Activated B cell treated with CpG ODN at 0.5 μM for 24 hours (primary cell): ENCODE data around the gene CELF4. TPM values are rescaled to one million over a fixed set of nuclear protein-coding genes. Genes with fewer than 3 reads are reported as not detected.

Experiments
- ATAC-seq: fragments of 200-7000 bp; cut with Tn5 transposase; one replicate; pipeline ENCODE4 v1.10.0; 2021; ENCODE audit warnings: low read depth, mild to moderate bottlenecking, moderate library complexity
- CTCF ChIA-PET: fragments of 350-600 bp; sonication (Branson Sonifier 250); formaldehyde crosslinking; loops from one replicate; lab custom pipeline; 2021; ENCODE audit warnings: antibody characterized with exemption; lab: Charles Lee
- POLR2A ChIA-PET: fragments of 350-600 bp; sonication (Branson Sonifier 250); formaldehyde crosslinking; loops from one replicate; lab custom pipeline; 2021; ENCODE audit warnings: antibody characterized with exemption; lab: Charles Lee
- DNase-seq: peaks from one replicate; pipeline ENCODE4 v3.0.0; 2022
- H3K27ac Mint-ChIP-seq: one replicate; pipeline ENCODE4 v1.8.0; 2020; ENCODE audit warnings: mixed read lengths
- H3K27me3 Mint-ChIP-seq: one replicate; pipeline ENCODE4 v1.8.0; 2021; ENCODE audit warnings: mixed read lengths
- H3K36me3 Mint-ChIP-seq: one replicate; pipeline ENCODE4 v1.8.0; 2021; ENCODE audit warnings: low read depth, mixed read lengths
- H3K4me1 Mint-ChIP-seq: one replicate; pipeline ENCODE4 v1.8.0; 2021; ENCODE audit warnings: mixed read lengths
- H3K4me3 Mint-ChIP-seq: one replicate; pipeline ENCODE4 v1.8.0; 2020; ENCODE audit warnings: mild to moderate bottlenecking, mixed read lengths
- H3K9me3 Mint-ChIP-seq: one replicate; pipeline ENCODE4 v1.8.0; 2020; ENCODE audit warnings: mixed read lengths
- intact Hi-C: fragments of 100-400 bp; cut with micrococcal nuclease; formaldehyde crosslinking; loops from one replicate; pipeline ENCODE4 v1.15.1; 2024
- total RNA-seq: library from RNA; stranded (reverse); gene quantifications from 2 replicates; pipeline ENCODE4 v1.2.3, GENCODE V29; 2022
- TF ChIP-seq, protein P1 (sequence below): fragments of 200-600 bp; IDR thresholded peaks from one replicate; pipeline ENCODE4 v1.8.0; 2022; ENCODE audit warnings: antibody characterized with exemption, mild to moderate bottlenecking

CELF4 gene
- total RNA-seq, 1 donor from 2014 or later: not detected

DNA sequence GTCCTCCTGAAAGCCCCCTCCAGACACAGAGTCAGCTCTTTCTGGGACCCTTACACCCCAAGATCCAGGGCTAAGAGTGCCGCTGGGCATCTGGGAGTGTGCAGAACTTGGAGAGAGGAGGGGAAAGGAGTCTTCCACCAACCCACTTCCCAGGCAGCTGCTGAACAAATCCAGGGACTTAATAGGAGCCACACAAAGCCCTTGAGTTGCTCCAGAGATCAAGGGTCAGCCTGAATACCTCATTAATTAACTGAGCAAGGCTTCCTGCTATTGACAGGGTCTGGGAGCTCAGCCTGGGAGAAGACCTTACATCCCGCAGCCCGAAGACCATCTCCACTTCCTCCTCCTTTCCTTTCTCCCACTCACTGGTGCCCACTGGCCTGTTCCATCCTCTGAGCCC is 108.3 kb downstream of the CELF4 start:
- no peak for ATAC-seq
- POLR2A ChIA-PET: no interaction called here

DNA sequence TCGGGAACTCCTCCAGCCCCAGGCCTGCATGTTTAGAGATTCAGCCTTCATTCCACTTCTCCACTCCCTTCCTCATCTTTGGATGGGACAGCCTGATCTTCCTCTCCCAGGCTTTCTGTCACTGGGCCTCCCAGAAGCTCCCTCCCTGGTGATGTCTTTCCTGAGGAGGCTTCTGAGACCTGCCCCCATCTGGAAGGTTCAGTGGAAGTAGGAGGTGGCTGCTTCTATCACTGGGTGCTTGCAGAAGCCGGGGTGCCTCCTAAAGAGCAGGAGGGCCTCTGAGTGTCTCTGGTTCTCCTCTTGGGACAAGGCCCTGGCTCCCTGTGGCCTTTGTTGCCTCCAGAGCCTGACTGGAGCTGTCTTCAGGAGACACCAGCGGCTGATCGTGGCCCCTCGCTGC is 108.7 kb downstream of the CELF4 start:
- DNase-seq (no peak), ATAC-seq (no peak)
- Mint-ChIP-seq H3K4me1 (no peaks in the 10 kb centered on the region), H3K4me3 (no peak overlapping the region), H3K27me3 (no peaks in the 10 kb centered on the region), H3K9me3 (no peaks in the 10 kb centered on the region), H3K36me3 (no peaks in the 10 kb centered on the region), H3K27ac (no peak overlapping the region)
- CTCF ChIA-PET: no interaction called here
- intact Hi-C loops: no loop called here
- POLR2A ChIA-PET: no interaction called here
- TF ChIP-seq, protein P1, sequence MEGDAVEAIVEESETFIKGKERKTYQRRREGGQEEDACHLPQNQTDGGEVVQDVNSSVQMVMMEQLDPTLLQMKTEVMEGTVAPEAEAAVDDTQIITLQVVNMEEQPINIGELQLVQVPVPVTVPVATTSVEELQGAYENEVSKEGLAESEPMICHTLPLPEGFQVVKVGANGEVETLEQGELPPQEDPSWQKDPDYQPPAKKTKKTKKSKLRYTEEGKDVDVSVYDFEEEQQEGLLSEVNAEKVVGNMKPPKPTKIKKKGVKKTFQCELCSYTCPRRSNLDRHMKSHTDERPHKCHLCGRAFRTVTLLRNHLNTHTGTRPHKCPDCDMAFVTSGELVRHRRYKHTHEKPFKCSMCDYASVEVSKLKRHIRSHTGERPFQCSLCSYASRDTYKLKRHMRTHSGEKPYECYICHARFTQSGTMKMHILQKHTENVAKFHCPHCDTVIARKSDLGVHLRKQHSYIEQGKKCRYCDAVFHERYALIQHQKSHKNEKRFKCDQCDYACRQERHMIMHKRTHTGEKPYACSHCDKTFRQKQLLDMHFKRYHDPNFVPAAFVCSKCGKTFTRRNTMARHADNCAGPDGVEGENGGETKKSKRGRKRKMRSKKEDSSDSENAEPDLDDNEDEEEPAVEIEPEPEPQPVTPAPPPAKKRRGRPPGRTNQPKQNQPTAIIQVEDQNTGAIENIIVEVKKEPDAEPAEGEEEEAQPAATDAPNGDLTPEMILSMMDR: no peak

More for the DNA sequence above, 108.3 kb downstream of the CELF4 start:
- H3K36me3 Mint-ChIP-seq: no peaks in the 10 kb centered on the region
- no peak overlapping the region for H3K27ac Mint-ChIP-seq
- no peaks in the 10 kb centered on the region for H3K4me1 Mint-ChIP-seq
- no peaks in the 10 kb centered on the region for H3K9me3 Mint-ChIP-seq
- CTCF ChIA-PET: no interaction called here
- intact Hi-C loops: no loop called here
- TF ChIP-seq, protein P1: no peak
- H3K27me3 Mint-ChIP-seq: no peaks in the 10 kb centered on the region
- no peak overlapping the region for H3K4me3 Mint-ChIP-seq
- no peak for DNase-seq

DNA sequence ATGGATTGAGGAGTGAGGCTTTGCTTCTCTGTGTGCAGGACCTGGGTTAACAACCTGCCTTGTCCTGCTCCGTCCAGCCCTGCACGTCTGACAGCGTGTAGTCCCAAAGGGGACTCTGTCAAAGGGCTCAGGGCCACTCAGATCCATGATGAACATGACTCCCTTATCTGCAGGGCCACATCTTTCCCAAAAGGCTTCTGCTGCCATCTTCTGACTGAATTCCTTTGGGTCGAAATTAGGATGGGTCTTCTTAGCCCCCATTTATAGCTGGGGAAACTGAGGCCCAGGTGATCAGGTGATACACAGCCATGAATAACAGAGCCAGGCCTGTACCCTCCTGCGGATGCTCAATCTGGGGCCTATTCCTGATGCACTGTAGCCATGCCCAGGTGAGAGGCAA is 109.2 kb downstream of the CELF4 start:
- intact Hi-C loops: no loop called here
- CTCF ChIA-PET: no interaction called here
- no peaks in the 10 kb centered on the region for H3K4me1 Mint-ChIP-seq
- POLR2A ChIA-PET: no interaction called here
- no peaks in the 10 kb centered on the region for H3K9me3 Mint-ChIP-seq
- no peak overlapping the region for H3K4me3 Mint-ChIP-seq
- no peaks in the 10 kb centered on the region for H3K27me3 Mint-ChIP-seq
- no peak for DNase-seq
- no peaks in the 10 kb centered on the region for H3K36me3 Mint-ChIP-seq
- ATAC-seq: no peak
- H3K27ac Mint-ChIP-seq: no peak overlapping the region
- TF ChIP-seq, protein P1: no peak

DNA sequence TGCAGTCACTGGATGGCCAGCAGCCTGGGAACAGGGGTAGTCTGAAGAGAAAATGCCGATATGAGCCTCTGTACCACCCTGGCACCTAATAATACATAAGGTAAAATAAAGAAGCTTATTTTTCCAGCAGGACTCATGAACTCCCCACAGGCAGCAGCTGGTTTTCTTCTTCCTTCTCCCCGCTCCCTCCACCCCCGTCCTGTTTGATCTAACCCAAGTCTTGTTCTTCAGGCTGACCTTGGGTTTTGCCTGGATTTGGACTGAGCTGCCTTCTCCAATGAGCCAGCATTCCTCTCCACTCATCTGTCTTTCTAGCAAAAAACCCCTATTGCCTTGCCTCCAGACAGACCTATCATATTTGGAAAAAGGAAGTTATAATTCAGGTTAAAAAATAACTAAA is 111.8 kb downstream of the CELF4 start:
- DNase-seq (no peak), ATAC-seq (no peak)
- Mint-ChIP-seq H3K27me3 (no peaks in the 10 kb centered on the region), H3K27ac (no peak overlapping the region), H3K4me3 (no peak overlapping the region), H3K4me1 (no peaks in the 10 kb centered on the region), H3K36me3 (no peaks in the 10 kb centered on the region), H3K9me3 (no peaks in the 10 kb centered on the region)
- ChIA-PET POLR2A (no interaction called here), CTCF (no interaction called here)
- intact Hi-C loops: no loop called here
- TF ChIP-seq, protein P1: no peak

DNA sequence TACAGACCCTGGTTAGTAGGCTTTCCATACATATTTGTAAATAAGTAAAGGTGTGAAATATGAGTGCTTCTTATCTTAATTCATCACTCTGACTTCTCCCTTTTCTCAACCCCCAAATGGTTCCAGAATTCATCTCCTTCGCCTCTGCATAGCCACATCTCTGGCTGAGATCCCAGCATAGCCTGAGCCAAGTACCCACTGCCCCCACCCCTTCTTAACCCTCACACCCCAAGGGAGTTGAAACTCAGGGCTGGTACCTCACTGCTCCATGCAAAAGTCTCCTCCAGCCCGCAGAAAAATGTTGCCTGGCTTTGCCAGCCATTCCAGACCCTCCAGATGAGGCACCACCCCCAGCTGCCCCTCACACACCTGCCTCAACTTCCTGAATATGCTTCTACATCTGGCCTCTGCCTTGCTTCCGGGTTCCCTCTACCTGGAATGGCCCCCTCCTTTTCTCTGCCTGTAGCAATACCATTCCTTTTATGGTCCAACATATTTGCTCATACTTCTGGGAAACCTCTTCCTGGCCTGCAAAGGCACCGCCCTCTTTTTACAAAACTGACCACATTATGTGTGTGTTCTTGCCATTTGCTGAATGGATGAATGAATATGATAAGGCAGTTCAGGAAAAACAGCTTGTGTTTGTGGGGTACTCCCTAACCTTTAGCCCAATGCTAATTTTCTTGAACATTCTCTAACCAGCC is 112.8 kb downstream of the CELF4 start:
- no peaks in the 10 kb centered on the region for H3K9me3 Mint-ChIP-seq
- intact Hi-C loops: no loop called here
- no peak overlapping the region for H3K27ac Mint-ChIP-seq
- H3K27me3 Mint-ChIP-seq: no peaks in the 10 kb centered on the region
- CTCF ChIA-PET: no interaction called here
- no peaks in the 10 kb centered on the region for H3K36me3 Mint-ChIP-seq
- ATAC-seq (no peak), DNase-seq (no peak)
- TF ChIP-seq, protein P1: no peak
- H3K4me3 Mint-ChIP-seq: no peak overlapping the region
- no peaks in the 10 kb centered on the region for H3K4me1 Mint-ChIP-seq
- POLR2A ChIA-PET: no interaction called here
